GM19455 (cell line): ENCODE results near the gene AREG.

ENCODE experiments used
- ATAC-seq: cut with Tn5 transposase; IDR thresholded peaks from one replicate; pipeline ENCODE4 v1.9.1; 2021; ENCODE audit not compliant: unreplicated experiment

AREG gene

GRCh38 chr4:74501579-74501978 lies 56.6 kb downstream of the AREG start:
- ATAC-seq, result no peak

- ATAC-seq, result no peak
Measured at GRCh38 chr4:74503580-74503979, 58.6 kb downstream of the AREG start.

GRCh38 chr4:74504212-74504611 lies 59.3 kb downstream of the AREG start:
- no peak for ATAC-seq
